Type B pancreatic cell (in vitro differentiated cells): ENCODE data around the gene PRKG1. TPM values are rescaled to one million over a fixed set of nuclear protein-coding genes. Genes with fewer than 3 reads are reported as not detected.

Experiments used
- DNase-seq: peaks from one replicate; pipeline ENCODE4 v3.0.0; 2021; ENCODE audit warnings: mixed read lengths; ENCODE audit not compliant: unreplicated experiment; ENCODE audit errors: extremely low spot score
- H3K27ac Mint-ChIP-seq: 2 replicates; pipeline ENCODE4 v1.8.0; 2021; ENCODE audit warnings: mild to moderate bottlenecking, mixed read lengths
- H3K27me3 Mint-ChIP-seq: 2 replicates; pipeline ENCODE4 v1.8.0; 2021; ENCODE audit warnings: mixed read lengths
- H3K36me3 Mint-ChIP-seq: 2 replicates; pipeline ENCODE4 v1.8.0; 2021; ENCODE audit warnings: mixed read lengths
- H3K4me1 Mint-ChIP-seq: one replicate; pipeline ENCODE4 v1.8.0; 2021; ENCODE audit warnings: mixed read lengths; ENCODE audit not compliant: unreplicated experiment
- H3K4me3 Mint-ChIP-seq: 2 replicates; pipeline ENCODE4 v1.8.0; 2021; ENCODE audit warnings: mild to moderate bottlenecking, mixed read lengths
- H3K9me3 Mint-ChIP-seq: 2 replicates; pipeline ENCODE4 v1.8.0; 2021; ENCODE audit warnings: mixed read lengths
- total RNA-seq: library from RNA; stranded (reverse); gene quantifications from 2 replicates; pipeline ENCODE4 v1.2.1, GENCODE V29; 2021; ENCODE audit warnings: low replicate concordance
- TF ChIP-seq, protein P1 (sequence below): fragments of 200-600 bp; sonication (generic); conservative IDR thresholded peaks from 2 replicates; pipeline ENCODE4 v1.5.0; 2021; ENCODE audit warnings: antibody characterized with exemption, mild to moderate bottlenecking

Gene PRKG1
- total RNA-seq, 1 donor from 2014 or later: 12.3 TPM

DNA sequence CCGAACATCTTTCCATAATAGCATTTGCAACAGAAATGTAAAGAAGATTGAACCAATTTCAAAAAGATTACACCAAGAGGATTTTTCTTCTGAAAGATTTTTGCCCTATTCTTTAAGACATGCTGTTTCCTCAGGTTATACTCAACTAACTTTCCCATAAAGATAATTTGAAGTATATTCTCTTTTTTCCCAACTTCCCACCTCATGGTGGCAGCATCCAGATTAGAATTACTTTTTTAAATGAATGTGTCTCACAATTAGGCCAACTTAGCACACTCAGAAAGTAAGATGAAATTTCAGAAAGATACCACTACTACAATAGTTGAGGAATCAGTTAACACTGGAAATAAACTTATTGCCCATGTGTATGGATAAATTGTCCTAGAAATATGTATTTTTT is 803.3 kb downstream of the PRKG1 start:
- H3K4me1 Mint-ChIP-seq: peaks cover 13% of the 10 kb centered on the region
- no peaks in the 10 kb centered on the region for H3K27me3 Mint-ChIP-seq
- no peaks in the 10 kb centered on the region for H3K9me3 Mint-ChIP-seq
- no peak overlapping the region for H3K4me3 Mint-ChIP-seq
- no peak overlapping the region for H3K27ac Mint-ChIP-seq
- no peak for DNase-seq
- H3K36me3 Mint-ChIP-seq: no peaks in the 10 kb centered on the region
- TF ChIP-seq, protein P1, sequence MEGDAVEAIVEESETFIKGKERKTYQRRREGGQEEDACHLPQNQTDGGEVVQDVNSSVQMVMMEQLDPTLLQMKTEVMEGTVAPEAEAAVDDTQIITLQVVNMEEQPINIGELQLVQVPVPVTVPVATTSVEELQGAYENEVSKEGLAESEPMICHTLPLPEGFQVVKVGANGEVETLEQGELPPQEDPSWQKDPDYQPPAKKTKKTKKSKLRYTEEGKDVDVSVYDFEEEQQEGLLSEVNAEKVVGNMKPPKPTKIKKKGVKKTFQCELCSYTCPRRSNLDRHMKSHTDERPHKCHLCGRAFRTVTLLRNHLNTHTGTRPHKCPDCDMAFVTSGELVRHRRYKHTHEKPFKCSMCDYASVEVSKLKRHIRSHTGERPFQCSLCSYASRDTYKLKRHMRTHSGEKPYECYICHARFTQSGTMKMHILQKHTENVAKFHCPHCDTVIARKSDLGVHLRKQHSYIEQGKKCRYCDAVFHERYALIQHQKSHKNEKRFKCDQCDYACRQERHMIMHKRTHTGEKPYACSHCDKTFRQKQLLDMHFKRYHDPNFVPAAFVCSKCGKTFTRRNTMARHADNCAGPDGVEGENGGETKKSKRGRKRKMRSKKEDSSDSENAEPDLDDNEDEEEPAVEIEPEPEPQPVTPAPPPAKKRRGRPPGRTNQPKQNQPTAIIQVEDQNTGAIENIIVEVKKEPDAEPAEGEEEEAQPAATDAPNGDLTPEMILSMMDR: no peak

DNA sequence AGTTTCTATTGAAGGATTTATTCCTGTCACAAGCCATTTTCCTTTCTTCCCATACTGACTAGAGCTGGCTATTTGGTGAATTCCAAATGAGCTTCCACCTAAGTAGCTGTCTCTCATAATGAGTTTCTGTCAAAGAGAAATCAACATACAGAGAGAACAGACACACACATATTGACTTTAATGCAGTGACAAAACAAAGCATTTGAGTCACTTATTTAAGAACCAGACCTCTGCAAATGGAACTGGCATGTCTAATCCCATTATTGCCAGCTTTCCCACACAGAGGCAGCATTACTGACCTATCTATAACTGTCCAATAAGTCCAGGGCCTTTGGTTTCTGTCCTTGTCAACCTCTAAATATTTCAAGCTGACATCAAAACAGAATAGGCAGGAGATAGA is 804.4 kb downstream of the PRKG1 start:
- Mint-ChIP-seq H3K4me1 (peaks cover 13% of the 10 kb centered on the region), H3K27me3 (no peaks in the 10 kb centered on the region), H3K27ac (no peak overlapping the region), H3K36me3 (no peaks in the 10 kb centered on the region), H3K9me3 (no peaks in the 10 kb centered on the region), H3K4me3 (no peak overlapping the region)
- TF ChIP-seq, protein P1: no peak
- DNase-seq: no peak

DNA sequence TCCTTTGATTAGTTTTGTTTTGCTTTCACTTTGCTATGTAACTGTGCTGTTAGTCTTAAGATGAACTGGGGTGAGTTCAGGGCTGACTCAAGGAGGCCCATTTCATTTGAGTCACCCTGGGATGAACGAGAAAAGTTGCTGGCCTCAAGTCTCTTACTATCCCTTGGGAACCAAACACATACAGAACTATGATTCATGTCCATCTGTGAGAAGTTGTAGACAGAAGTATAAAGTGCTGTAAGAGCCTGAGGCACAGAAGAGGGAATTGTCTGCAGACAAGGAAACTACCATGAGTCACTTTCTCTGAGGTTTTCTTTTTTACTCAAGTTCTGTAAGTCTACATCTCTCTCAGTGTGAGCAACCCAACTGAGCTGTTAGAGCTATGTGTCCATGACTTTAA is 805.0 kb downstream of the PRKG1 start:
- no peaks in the 10 kb centered on the region for H3K9me3 Mint-ChIP-seq
- no peaks in the 10 kb centered on the region for H3K27me3 Mint-ChIP-seq
- H3K27ac Mint-ChIP-seq: no peak overlapping the region
- no peaks in the 10 kb centered on the region for H3K36me3 Mint-ChIP-seq
- peaks cover 13% of the 10 kb centered on the region for H3K4me1 Mint-ChIP-seq
- no peak overlapping the region for H3K4me3 Mint-ChIP-seq
- DNase-seq: no peak
- TF ChIP-seq, protein P1: no peak

DNA sequence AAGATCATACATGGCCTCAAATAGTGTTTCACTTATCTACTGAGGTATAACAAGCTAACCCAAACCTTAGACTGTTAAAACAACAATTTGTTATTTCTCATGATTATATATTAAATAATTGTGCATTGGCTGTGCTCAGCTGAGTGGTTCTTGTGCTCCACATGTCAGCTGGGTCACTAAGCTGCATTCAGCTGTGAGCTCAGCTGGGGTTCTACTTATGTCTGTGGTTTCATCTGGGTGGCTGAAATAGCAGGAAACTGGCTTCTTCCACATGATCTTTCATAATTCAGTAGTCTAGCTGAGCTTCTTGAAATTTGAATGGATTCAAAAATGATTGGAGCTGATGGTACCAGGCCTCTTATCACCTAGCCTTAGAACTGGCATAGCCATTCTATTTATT is 806.9 kb downstream of the PRKG1 start:
- H3K27ac Mint-ChIP-seq: no peak overlapping the region
- no peaks in the 10 kb centered on the region for H3K9me3 Mint-ChIP-seq
- H3K4me1 Mint-ChIP-seq: peaks cover 13% of the 10 kb centered on the region
- H3K27me3 Mint-ChIP-seq: no peaks in the 10 kb centered on the region
- no peak overlapping the region for H3K4me3 Mint-ChIP-seq
- H3K36me3 Mint-ChIP-seq: no peaks in the 10 kb centered on the region
- TF ChIP-seq, protein P1: no peak
- no peak for DNase-seq

DNA sequence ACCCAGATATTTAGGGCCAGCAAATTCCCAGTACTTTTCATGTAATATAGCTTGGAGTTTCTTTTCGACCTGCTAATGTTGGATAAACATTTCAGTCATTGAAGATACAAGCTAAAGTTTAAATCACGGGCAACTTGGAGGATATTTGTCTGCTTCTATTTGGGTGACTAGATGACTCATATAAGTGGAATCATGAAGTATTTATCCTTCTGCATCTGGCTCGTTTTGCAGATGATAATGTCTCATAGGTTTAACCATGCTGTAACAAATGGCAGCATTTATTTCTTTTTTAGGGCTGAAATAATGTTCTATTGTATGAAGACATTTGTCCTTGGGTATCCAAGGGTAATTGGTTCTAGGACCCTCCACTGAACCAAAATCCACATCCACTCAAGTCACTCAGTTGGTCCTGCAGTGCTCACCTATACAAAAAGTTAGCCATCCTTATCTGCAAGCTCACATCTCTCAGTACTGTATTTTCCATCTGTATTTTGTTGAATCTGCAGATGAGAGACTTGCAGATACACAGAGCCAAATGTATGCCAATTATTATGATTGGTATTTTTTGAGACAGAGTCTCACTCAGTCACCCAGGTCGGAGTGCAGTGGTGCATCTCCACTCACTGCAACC is 812.3 kb downstream of the PRKG1 start:
- no peak for DNase-seq
- Mint-ChIP-seq H3K36me3 (no peaks in the 10 kb centered on the region), H3K9me3 (no peaks in the 10 kb centered on the region), H3K4me3 (no peak overlapping the region), H3K27me3 (no peaks in the 10 kb centered on the region), H3K4me1 (no peaks in the 10 kb centered on the region), H3K27ac (no peak overlapping the region)
- TF ChIP-seq, protein P1: no peak

DNA sequence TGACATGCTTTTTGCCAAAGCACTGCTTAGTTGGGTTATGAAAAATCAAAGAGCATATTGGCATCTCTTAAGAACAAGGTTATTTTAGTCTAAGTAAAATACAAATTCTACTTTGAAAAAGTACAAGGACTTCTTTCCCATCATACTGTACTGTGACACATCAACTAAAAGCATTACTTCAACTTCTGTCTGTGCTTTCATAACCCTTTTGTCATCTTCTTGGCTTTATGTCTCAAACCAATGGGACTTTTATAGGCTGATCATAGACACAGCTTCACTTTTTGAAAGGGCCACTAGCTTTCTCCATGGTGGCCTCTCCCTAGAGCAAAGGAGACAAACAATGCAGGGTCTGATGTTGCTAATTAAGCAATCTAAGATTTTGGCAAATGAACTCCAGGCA is 814.0 kb downstream of the PRKG1 start:
- no peaks in the 10 kb centered on the region for H3K27me3 Mint-ChIP-seq
- no peaks in the 10 kb centered on the region for H3K9me3 Mint-ChIP-seq
- TF ChIP-seq, protein P1: no peak
- no peak for DNase-seq
- no peak overlapping the region for H3K4me3 Mint-ChIP-seq
- no peak overlapping the region for H3K27ac Mint-ChIP-seq
- peaks cover 3% of the 10 kb centered on the region for H3K4me1 Mint-ChIP-seq
- H3K36me3 Mint-ChIP-seq: no peaks in the 10 kb centered on the region
